PFSK-1 (cell line): Measurements from ENCODE around the gene ZNF598.

Source experiments
- FOXP2 ChIP-seq: optimal IDR thresholded peaks from 2 replicates; pipeline ENCODE3; 2011; ENCODE audit warnings: borderline replicate concordance, control low read depth, inconsistent platforms; ENCODE audit not compliant: insufficient read depth; ENCODE audit errors: extremely low read length, extremely low read depth
- POLR2AphosphoS5 ChIP-seq: IDR thresholded peaks from 2 replicates; pipeline ENCODE4 v1.6.1; 2012; ENCODE audit warnings: low read depth, mild to moderate bottlenecking, control low read depth, low read length, moderate library complexity
- SIN3A ChIP-seq: IDR thresholded peaks from 2 replicates; pipeline ENCODE4 v1.6.1; 2012; ENCODE audit warnings: mild to moderate bottlenecking, low read length, moderate library complexity, borderline replicate concordance; ENCODE audit not compliant: insufficient read depth
- TAF1 ChIP-seq: IDR thresholded peaks from 2 replicates; pipeline ENCODE4 v1.6.1; 2012; ENCODE audit warnings: low read length, control low read depth, borderline replicate concordance; ENCODE audit not compliant: insufficient read depth
- TF ChIP-seq, protein P1 (sequence below), 2 experiments: IDR thresholded peaks; 2 replicates each; pipeline versions ENCODE4 v1.6.1 to v1.8.0; 2011 to 2012; ENCODE audit warnings: low read depth in 2 of 2, low read length in 2 of 2, control low read depth in 1 of 2, inconsistent platforms in 1 of 2, mild to moderate bottlenecking in 1 of 2, moderate library complexity in 1 of 2; ENCODE audit not compliant: insufficient read depth in 1 of 2

DNA sequence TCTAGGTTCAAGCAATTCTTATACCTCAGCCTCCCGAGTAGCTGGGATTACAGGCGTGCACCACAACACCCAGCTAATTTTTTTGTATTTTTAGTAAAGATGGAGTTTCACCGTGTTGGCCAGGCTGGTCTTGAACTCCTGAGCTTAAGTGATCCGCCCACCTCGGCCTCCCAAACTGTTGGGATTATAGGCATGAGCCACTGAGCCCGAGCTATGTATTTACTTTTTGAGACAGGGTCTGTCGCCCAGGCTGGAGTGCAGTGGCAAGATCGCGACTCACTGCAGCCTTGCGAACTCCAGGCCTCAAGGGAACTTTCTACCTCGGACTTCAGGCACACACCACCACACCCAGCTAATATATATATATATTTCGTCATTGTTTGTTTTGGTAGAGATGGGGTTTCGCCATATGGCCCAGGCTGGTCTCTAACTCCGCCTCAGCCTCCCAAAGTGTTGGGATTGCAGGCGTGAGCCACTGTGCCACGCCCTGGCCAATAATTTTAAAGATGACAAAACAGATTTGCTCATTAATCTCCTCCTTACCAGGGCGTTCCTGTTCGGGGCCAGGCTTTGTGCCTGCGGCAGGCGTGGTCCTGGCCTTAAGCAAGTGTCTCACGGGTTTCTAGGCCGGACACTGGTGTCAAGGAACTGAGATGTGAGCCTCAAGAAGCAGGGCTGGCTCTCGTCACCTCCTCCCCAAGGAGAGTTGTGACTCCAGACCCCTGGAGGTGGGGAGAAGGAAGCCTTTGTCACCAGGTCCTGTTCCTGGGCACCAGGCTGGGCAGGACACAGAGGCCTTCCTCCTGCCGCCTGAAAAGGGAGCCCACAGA is 5.7 kb upstream of the ZNF598 start:
- no peak for TF ChIP-seq SIN3A
- no peak for TF ChIP-seq TAF1
- TF ChIP-seq, protein P1, sequence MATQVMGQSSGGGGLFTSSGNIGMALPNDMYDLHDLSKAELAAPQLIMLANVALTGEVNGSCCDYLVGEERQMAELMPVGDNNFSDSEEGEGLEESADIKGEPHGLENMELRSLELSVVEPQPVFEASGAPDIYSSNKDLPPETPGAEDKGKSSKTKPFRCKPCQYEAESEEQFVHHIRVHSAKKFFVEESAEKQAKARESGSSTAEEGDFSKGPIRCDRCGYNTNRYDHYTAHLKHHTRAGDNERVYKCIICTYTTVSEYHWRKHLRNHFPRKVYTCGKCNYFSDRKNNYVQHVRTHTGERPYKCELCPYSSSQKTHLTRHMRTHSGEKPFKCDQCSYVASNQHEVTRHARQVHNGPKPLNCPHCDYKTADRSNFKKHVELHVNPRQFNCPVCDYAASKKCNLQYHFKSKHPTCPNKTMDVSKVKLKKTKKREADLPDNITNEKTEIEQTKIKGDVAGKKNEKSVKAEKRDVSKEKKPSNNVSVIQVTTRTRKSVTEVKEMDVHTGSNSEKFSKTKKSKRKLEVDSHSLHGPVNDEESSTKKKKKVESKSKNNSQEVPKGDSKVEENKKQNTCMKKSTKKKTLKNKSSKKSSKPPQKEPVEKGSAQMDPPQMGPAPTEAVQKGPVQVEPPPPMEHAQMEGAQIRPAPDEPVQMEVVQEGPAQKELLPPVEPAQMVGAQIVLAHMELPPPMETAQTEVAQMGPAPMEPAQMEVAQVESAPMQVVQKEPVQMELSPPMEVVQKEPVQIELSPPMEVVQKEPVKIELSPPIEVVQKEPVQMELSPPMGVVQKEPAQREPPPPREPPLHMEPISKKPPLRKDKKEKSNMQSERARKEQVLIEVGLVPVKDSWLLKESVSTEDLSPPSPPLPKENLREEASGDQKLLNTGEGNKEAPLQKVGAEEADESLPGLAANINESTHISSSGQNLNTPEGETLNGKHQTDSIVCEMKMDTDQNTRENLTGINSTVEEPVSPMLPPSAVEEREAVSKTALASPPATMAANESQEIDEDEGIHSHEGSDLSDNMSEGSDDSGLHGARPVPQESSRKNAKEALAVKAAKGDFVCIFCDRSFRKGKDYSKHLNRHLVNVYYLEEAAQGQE (IDR thresholded peaks at IDR 0.05; ENCODE audit: insufficient read depth in 1 of 2, low read depth in 2 of 2, low read length in 2 of 2): no peak
- TF ChIP-seq POLR2AphosphoS5: no peak
- TF ChIP-seq FOXP2: no peak
